Measurements from ENCODE around the gene COPG2.

The COPG2 gene

DNA sequence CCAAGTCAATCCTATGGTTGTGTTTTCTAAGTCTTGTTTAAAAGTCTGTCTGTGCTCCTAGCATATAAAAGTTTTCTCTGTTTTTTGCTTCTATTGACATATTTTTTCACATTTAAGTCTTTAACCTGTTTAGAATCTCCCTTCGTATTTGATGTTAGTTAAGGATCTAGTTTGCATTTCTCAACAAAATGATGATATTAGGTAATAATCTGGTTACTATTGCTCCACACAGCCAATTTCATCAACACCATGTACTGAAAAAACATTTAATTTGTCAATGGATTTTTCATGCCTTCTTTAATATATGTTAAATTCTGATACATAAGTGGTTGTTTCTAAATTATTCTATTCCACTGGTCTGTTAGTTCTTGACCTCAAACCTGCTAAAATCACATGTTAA, 35.3 kb upstream of the COPG2 start:
- Histone ChIP-seq H3K4me3 (ENCODE audit: low read length) (no peak overlapping the region), H3K27ac (ENCODE audit: low read length) (no peak overlapping the region), H3K9ac (ENCODE audit: low read length) (no peak overlapping the region), H3K4me2 (ENCODE audit: low read length) (no peak overlapping the region), H3K79me2 (ENCODE audit: low read length) (no peaks in the 10 kb centered on the region), H3K4me1 (ENCODE audit: low read length) (no peaks in the 10 kb centered on the region), H4K20me1 (ENCODE audit: insufficient read depth, low read length) (no peaks in the 10 kb centered on the region), H2AFZ (ENCODE audit: low read depth, low read length) (no peak overlapping the region), H3K9me3 (ENCODE audit: insufficient read depth, low read length) (no peaks in the 10 kb centered on the region), H3K36me3 (replicated peaks; ENCODE audit: low read depth, low read length) (no peaks in the 10 kb centered on the region), H3K27me3 (ENCODE audit: low read depth, low read length) (no peaks in the 10 kb centered on the region)
- TF ChIP-seq, protein P1, sequence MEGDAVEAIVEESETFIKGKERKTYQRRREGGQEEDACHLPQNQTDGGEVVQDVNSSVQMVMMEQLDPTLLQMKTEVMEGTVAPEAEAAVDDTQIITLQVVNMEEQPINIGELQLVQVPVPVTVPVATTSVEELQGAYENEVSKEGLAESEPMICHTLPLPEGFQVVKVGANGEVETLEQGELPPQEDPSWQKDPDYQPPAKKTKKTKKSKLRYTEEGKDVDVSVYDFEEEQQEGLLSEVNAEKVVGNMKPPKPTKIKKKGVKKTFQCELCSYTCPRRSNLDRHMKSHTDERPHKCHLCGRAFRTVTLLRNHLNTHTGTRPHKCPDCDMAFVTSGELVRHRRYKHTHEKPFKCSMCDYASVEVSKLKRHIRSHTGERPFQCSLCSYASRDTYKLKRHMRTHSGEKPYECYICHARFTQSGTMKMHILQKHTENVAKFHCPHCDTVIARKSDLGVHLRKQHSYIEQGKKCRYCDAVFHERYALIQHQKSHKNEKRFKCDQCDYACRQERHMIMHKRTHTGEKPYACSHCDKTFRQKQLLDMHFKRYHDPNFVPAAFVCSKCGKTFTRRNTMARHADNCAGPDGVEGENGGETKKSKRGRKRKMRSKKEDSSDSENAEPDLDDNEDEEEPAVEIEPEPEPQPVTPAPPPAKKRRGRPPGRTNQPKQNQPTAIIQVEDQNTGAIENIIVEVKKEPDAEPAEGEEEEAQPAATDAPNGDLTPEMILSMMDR (IDR thresholded peaks at IDR 0.05; ENCODE audit: low read depth, low read length) = no peak
- TF ChIP-seq EZH2phosphoT487 (IDR thresholded peaks at IDR 0.05; ENCODE audit: low read depth) = no peak

DNA sequence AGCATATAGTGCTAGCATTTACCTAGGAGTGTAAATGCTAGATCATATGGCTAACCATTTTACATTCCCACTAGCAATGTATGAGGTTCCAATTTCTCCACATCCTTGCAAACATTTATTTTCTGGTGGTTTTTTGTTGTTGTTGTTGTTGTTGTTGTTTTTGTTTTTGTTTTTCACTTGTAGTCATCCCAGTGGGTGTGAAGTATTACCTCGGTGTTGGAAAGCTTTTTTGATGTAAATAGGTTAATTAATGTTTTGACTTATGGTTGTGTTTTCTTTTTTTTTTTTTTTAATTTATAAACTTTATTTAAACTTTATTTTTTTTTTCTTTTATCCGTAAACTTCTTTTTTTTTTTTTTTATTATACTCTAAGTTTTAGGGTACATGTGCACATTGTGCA, 33.1 kb upstream of the COPG2 start:
- H3K27me3 ChIP-seq (ENCODE audit: low read depth, low read length) = no peaks in the 10 kb centered on the region
- no peak overlapping the region for H3K9ac ChIP-seq (ENCODE audit: low read length)

DNA sequence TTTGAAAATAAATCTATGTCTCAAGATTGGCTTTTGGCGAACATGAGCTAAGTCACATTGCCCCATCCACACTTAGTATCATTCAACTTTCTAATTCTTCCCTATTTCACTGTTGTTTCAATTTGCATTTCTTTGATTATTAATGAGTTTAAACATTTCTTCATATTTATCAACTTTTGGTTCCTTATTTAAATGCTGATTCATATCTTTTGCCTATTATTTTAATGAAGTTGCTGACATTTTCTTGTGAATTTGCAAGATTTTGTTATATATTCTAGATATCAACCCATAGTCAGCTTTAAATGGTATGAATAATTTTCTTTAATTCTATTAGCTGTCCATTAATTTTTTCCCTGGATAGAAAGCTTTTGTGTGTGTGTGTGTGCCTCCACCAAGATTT, 32.2 kb upstream of the COPG2 start:
- H3K27me3 ChIP-seq (ENCODE audit: low read depth, low read length) = no peaks in the 10 kb centered on the region
- no peak for TF ChIP-seq EZH2phosphoT487 (IDR thresholded peaks at IDR 0.05; ENCODE audit: low read depth)
- TF ChIP-seq, protein P1 (IDR thresholded peaks at IDR 0.05; ENCODE audit: low read depth, low read length) = no peak
- no peak overlapping the region for H3K9ac ChIP-seq (ENCODE audit: low read length)
- H3K4me2 ChIP-seq (ENCODE audit: low read length) = no peak overlapping the region
- H3K27ac ChIP-seq (ENCODE audit: low read length) = no peak overlapping the region
- H2AFZ ChIP-seq (ENCODE audit: low read depth, low read length) = no peak overlapping the region
- H4K20me1 ChIP-seq (ENCODE audit: insufficient read depth, low read length) = no peaks in the 10 kb centered on the region
- H3K9me3 ChIP-seq (ENCODE audit: insufficient read depth, low read length) = no peaks in the 10 kb centered on the region
- H3K36me3 ChIP-seq (replicated peaks; ENCODE audit: low read depth, low read length) = no peaks in the 10 kb centered on the region
- H3K79me2 ChIP-seq (ENCODE audit: low read length) = no peaks in the 10 kb centered on the region
- H3K4me1 ChIP-seq (ENCODE audit: low read length) = no peaks in the 10 kb centered on the region
- H3K4me3 ChIP-seq (ENCODE audit: low read length) = no peak overlapping the region

More for the DNA sequence above, 33.1 kb upstream of the COPG2 start:
- Histone ChIP-seq H3K79me2 (ENCODE audit: low read length) (no peaks in the 10 kb centered on the region), H2AFZ (ENCODE audit: low read depth, low read length) (no peak overlapping the region), H3K4me2 (ENCODE audit: low read length) (no peak overlapping the region), H3K9me3 (ENCODE audit: insufficient read depth, low read length) (no peaks in the 10 kb centered on the region), H3K36me3 (replicated peaks; ENCODE audit: low read depth, low read length) (no peaks in the 10 kb centered on the region), H3K27ac (ENCODE audit: low read length) (no peak overlapping the region), H4K20me1 (ENCODE audit: insufficient read depth, low read length) (no peaks in the 10 kb centered on the region), H3K4me3 (ENCODE audit: low read length) (no peak overlapping the region), H3K4me1 (ENCODE audit: low read length) (no peaks in the 10 kb centered on the region)
- TF ChIP-seq, protein P1 (IDR thresholded peaks at IDR 0.05; ENCODE audit: low read depth, low read length) = no peak
- no peak for TF ChIP-seq EZH2phosphoT487 (IDR thresholded peaks at IDR 0.05; ENCODE audit: low read depth)

DNA sequence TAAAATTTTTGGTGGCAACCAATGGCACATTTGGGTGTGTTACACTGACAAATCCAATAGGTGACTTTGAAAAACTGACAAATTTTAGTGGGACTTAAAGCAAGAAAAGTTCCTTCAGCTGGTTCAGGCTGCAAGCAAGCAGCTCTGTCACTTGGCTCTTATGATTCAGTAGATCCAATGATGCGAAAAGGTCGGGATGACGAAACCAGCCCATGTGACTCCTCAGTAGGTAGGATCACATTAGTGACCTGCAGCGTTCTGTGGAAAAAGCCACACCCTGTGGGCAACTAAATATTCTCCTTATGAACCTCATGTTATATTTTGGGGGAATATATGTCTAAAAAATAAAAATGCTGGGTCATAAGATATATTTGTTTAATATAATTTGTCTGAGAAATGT, 31.1 kb upstream of the COPG2 start:
- H3K79me2 ChIP-seq (ENCODE audit: low read length) = no peaks in the 10 kb centered on the region
- no peaks in the 10 kb centered on the region for H3K27me3 ChIP-seq (ENCODE audit: low read depth, low read length)
- H2AFZ ChIP-seq (ENCODE audit: low read depth, low read length) = no peak overlapping the region
- no peak overlapping the region for H3K4me2 ChIP-seq (ENCODE audit: low read length)
- no peaks in the 10 kb centered on the region for H3K36me3 ChIP-seq (replicated peaks; ENCODE audit: low read depth, low read length)
- no peak overlapping the region for H3K9ac ChIP-seq (ENCODE audit: low read length)
- H4K20me1 ChIP-seq (ENCODE audit: insufficient read depth, low read length) = no peaks in the 10 kb centered on the region
- no peak overlapping the region for H3K4me3 ChIP-seq (ENCODE audit: low read length)
- H3K27ac ChIP-seq (ENCODE audit: low read length) = no peak overlapping the region
- TF ChIP-seq EZH2phosphoT487 (IDR thresholded peaks at IDR 0.05; ENCODE audit: low read depth) = no peak
- TF ChIP-seq, protein P1 (IDR thresholded peaks at IDR 0.05; ENCODE audit: low read depth, low read length) = no peak
- H3K4me1 ChIP-seq (ENCODE audit: low read length) = no peaks in the 10 kb centered on the region
- H3K9me3 ChIP-seq (ENCODE audit: insufficient read depth, low read length) = no peaks in the 10 kb centered on the region
